ENCODE measurements around the gene KRTAP12-1.

KRTAP12-1 gene

DNA sequence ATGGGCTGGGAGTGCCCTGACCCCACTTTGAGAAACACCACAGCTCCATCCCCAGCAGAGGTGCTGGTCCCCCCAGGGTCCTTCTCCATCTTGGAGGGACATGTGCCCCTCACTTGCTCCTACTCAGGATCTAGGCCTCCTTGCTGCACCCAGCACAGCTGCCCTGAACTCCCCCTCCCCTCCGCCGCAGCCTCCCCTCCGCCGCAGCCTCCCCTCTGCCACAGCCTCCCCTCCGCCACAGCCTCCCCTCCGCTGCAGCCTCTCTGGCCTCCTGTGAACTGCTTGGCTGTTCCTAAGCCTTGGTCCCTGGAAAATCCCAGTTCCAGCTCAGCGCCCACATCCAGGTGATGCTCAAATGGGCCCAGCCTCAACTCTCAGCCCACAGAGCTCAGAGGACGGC is 45.4 kb upstream of the KRTAP12-1 start:
- H3K4me3 ChIP-seq (ENCODE audit: low read length): no peak overlapping the region
- TF ChIP-seq, protein P1, sequence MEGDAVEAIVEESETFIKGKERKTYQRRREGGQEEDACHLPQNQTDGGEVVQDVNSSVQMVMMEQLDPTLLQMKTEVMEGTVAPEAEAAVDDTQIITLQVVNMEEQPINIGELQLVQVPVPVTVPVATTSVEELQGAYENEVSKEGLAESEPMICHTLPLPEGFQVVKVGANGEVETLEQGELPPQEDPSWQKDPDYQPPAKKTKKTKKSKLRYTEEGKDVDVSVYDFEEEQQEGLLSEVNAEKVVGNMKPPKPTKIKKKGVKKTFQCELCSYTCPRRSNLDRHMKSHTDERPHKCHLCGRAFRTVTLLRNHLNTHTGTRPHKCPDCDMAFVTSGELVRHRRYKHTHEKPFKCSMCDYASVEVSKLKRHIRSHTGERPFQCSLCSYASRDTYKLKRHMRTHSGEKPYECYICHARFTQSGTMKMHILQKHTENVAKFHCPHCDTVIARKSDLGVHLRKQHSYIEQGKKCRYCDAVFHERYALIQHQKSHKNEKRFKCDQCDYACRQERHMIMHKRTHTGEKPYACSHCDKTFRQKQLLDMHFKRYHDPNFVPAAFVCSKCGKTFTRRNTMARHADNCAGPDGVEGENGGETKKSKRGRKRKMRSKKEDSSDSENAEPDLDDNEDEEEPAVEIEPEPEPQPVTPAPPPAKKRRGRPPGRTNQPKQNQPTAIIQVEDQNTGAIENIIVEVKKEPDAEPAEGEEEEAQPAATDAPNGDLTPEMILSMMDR (conservative IDR thresholded peaks at IDR 0.05; ENCODE audit: low read length): no peak
- DNase-seq (ENCODE audit: low read depth): no peak

DNA sequence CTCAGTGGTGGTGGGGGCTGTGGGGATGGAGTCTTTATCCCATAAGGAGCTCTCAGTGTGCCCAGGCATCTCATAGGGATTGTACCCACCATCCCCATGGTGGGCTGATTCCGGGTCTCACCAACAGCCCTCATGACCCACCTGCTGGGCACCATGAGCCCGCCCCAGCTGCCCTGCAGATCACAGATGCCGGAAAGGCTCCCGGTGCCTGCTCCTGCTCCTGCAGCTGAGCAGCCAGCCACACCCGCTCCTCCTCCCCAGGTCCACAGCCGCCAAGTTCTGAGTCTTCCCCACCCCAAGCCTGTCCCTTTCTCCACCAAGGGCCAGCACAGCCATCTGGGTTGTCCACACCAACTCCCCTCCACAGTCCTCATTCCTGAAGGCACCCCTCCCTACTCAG is 44.9 kb upstream of the KRTAP12-1 start:
- TF ChIP-seq, protein P1 (conservative IDR thresholded peaks at IDR 0.05; ENCODE audit: low read length): no peak
- H3K4me3 ChIP-seq (ENCODE audit: low read length): no peak overlapping the region
- DNase-seq (ENCODE audit: low read depth): no peak

GRCh38 chr21:44724926-44725325 is 43.0 kb upstream of the KRTAP12-1 start:
- no peak for DNase-seq (ENCODE audit: low read depth)
- H3K4me3 ChIP-seq (ENCODE audit: low read length): no peak overlapping the region
- TF ChIP-seq, protein P1 (conservative IDR thresholded peaks at IDR 0.05; ENCODE audit: low read length): no peak

DNA sequence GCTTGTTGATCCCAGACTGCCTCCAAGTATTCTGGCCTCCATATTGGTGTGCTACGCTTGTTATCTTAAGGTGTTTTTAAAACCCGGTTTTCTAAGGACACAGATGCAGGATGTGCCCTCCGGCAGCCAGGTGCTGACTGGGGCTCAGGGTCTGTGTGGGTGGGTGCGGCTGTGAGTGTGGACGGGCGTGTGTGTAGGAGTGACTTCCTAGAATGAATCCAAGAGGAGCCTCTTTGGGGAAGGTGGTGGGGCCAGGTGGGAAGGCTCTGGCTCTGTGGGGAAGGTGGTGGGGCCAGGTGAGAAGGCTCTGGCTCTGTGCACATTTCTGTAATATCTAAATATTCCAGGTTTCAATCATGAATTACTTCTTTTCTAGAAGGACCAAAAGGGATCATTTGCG is 42.2 kb upstream of the KRTAP12-1 start:
- TF ChIP-seq, protein P1 (conservative IDR thresholded peaks at IDR 0.05; ENCODE audit: low read length): no peak
- no peak overlapping the region for H3K4me3 ChIP-seq (ENCODE audit: low read length)
- no peak for DNase-seq (ENCODE audit: low read depth)

DNA sequence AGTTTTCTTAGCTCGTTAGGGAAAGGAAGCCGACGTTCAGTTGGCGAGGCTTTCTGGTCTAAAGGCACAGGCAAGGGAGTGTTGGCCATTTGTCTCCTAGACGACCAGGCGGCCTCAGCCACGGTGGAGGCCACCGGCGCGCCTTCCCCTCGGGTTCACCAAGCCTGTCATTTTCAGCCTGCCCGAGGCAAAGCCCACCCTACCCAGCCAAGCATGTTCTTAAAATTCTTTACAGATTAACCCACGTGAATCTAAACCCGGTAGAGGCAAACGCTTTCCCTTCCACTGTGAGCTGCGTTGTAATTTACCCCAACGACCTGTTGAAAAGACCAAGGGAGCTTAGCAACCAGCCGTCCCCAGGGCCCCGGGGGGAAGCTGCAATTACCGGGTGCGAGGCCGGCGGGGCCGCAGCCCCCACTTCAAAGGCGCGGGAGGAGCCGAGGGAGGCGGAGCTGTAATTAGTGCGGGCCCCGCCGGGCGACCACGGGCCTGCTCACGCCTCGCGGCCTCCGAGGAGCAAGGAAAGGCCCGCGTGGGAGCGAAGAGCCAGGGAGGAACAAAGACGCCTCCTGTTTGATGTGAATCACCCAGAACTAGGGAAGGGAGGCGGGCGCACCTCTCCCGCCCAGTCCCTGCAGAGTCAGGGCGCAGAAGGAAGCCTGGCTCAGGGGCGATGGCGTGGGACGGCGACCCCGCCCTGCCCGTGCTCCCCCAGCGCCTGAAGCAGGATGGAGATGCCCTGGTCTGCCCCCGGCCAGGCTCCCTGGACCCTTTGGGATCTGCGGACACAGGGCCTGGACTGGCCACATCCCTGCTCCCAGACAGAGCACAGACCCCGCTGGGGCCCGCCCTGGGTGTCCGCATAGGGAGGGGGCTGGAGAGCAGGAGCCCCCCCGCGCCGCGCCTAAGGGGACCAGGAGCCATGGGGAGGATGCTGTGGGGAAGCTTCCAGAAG is 41.5 kb upstream of the KRTAP12-1 start:
- H3K4me3 ChIP-seq (ENCODE audit: low read length): no peak overlapping the region
- DNase-seq (ENCODE audit: low read depth): no peak
- TF ChIP-seq, protein P1 (conservative IDR thresholded peaks at IDR 0.05; ENCODE audit: low read length): no peak

DNA sequence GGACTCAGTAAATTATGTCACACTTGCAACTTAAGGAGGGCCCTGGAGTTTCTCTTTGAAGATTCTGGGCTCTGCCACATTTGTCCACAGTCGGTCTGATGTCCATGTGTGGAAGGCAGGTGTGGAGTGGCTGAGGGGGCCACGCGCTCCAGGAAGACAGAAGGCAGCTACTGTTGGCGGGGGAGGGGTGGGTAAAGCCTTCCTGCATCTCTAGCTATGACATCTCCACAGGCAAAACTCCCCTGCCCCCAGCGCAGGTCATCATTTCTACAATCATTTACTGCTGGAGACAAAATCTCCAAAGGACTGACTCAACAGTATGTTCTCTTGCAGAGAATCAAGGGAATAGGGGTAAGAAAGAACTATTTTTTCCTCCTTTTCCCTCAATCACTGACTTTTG is 40.8 kb upstream of the KRTAP12-1 start:
- H3K4me3 ChIP-seq (ENCODE audit: low read length): no peak overlapping the region
- DNase-seq (ENCODE audit: low read depth): no peak
- TF ChIP-seq, protein P1 (conservative IDR thresholded peaks at IDR 0.05; ENCODE audit: low read length): no peak

GRCh38 chr21:44720170-44720569 is 38.2 kb upstream of the KRTAP12-1 start:
- H3K4me3 ChIP-seq (ENCODE audit: low read length): no peak overlapping the region
- TF ChIP-seq, protein P1 (conservative IDR thresholded peaks at IDR 0.05; ENCODE audit: low read length): no peak
- DNase-seq (ENCODE audit: low read depth): no peak

Data from AG10803 (cell line).